Muscle of leg (tissue), 16 donors: ENCODE measurements around the gene TBC1D3. TPM values are rescaled to one million over a fixed set of nuclear protein-coding genes. Genes with fewer than 3 reads are reported as not detected.
"Not testable (repeated sequence)": the region's sequence is repeated elsewhere in the genome, so short reads cannot be mapped to it uniquely, and the experiment has no call there.

Experiments
- DNase-seq: peaks from one replicate; pipeline ENCODE4 v3.0.0; 2013
- H3K27ac ChIP-seq: one replicate; pipeline ENCODE4 v1.5.1; 2013; ENCODE audit warnings: mild to moderate bottlenecking, low read length, control low read depth
- H3K27me3 ChIP-seq: one replicate; pipeline ENCODE4 v1.6.1; 2013; ENCODE audit warnings: low read length; ENCODE audit not compliant: control insufficient read depth, insufficient read depth
- H3K36me3 ChIP-seq: one replicate; pipeline ENCODE4 v1.6.1; 2013; ENCODE audit warnings: low read length; ENCODE audit not compliant: control insufficient read depth, insufficient read depth
- H3K4me1 ChIP-seq: one replicate; pipeline ENCODE4 v1.6.1; 2013; ENCODE audit warnings: low read length; ENCODE audit not compliant: control insufficient read depth, insufficient read depth
- H3K4me3 ChIP-seq: one replicate; pipeline ENCODE4 v1.5.1; 2013; ENCODE audit warnings: low read length, control low read depth
- H3K9me3 ChIP-seq: replicated peaks from 2 replicates; pipeline ENCODE4 v1.6.1; 2013; ENCODE audit warnings: low read depth, low read length; ENCODE audit not compliant: control insufficient read depth
- WGBS: methylation state at CpG from one replicate; pipeline ENCODE4 v1.1.5; 2013; ENCODE audit warnings: missing lambda C conversion rate; ENCODE audit not compliant: insufficient coverage; 5-methylcytosine and 5-hydroxymethylcytosine counted together
- long read RNA-seq, 11 donors: transcript quantifications; one replicate each; lab custom pipeline, GENCODE V29; 2026
- polyA plus RNA-seq, 8 donors: library from polyadenylated mRNA; unstranded; fragments of 120-200 nt; gene quantifications; one replicate each; pipeline versions ENCODE4 v1.2.1 to v1.2.3, GENCODE V29; 2013; ENCODE audit warnings: inconsistent platforms in 1 of 8, low replicate concordance in 1 of 8; ENCODE audit not compliant: insufficient read length in 8 of 8, insufficient read depth in 1 of 8
- total RNA-seq: library from RNA; stranded (reverse); fragments of 120-200 nt; gene quantifications from one replicate; pipeline ENCODE4 v1.2.4, GENCODE V29; 2013

The TBC1D3 gene
- total RNA-seq (not detected), polyA plus RNA-seq (1 to 10 TPM in 3 of 8 donors, not detected in 5; 2.4 to 5.3 (median 3.7) TPM)
- long read RNA-seq, donor 1 = 0 reads
- long read RNA-seq, donor 2 = 0 reads
- long read RNA-seq, donor 3 = 0 reads
- long read RNA-seq, donor 4 = 0 reads
- long read RNA-seq, donor 5 = 0 reads
- long read RNA-seq, donor 6 = 0 reads
- long read RNA-seq, donor 7 = 0 reads
- long read RNA-seq, donor 8 = 0 reads
- long read RNA-seq, donor 9 = 0 reads
- long read RNA-seq, donor 10 = 0 reads
- long read RNA-seq, donor 11 = 0 reads

DNA sequence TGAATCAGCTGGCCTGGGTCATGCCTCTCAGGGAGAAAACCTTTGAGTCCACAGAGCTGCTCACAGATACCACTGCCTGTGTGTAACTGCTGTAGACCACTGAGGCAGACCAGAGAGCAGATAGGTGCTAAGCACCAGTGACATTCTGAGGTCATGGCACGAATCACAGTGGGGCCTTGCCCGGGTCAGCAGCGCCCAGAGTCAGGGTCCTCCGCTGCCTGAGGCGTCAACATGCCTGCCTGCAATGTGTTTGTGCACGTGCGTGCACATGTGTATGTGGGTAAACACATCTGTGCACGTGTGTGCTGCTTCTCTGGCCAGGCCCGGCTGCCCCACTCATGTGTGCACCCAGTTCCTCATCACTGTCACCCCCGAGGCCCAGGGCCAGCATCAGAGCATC, at the start of gene TBC1D3:
TSS of gene TBC1D3 (minus strand) at position 101 of the 400 bp plus-strand sequence. CDS start 1,526 bp downstream, outside the sequence.
- not testable (repeated sequence) for H3K4me1 ChIP-seq, H3K27me3 ChIP-seq, H3K4me3 ChIP-seq, DNase-seq, H3K36me3 ChIP-seq, H3K9me3 ChIP-seq, H3K27ac ChIP-seq
- WGBS = no CpG with 5 or more reads among the region's 10 CpGs

DNA sequence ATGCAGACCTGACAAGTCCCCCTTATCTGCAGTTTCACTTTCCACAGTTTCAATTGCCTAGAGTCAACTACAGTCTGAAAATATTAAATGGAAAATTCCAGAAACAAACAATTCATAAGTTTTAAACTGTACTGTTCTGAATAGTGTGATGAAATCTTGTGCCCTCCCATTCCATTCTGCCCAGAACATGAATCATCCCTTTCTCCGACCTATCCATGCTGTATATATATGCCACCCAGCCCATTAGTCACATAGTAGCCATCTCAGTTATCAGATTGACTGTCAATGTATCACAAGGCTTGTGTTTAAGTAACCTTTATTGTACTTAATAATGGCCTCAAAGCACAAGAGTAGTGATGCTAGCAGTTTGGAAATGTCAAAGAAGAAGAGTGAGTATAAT, 40.4 kb upstream of the TBC1D3 start:
- not testable (repeated sequence) for DNase-seq, H3K4me3 ChIP-seq, H3K9me3 ChIP-seq, H3K4me1 ChIP-seq, H3K27me3 ChIP-seq, H3K27ac ChIP-seq, H3K36me3 ChIP-seq
- WGBS = no CpG with 5 or more reads among the region's 1 CpG

- H3K36me3 ChIP-seq, H3K4me1 ChIP-seq, H3K27me3 ChIP-seq, H3K4me3 ChIP-seq, H3K9me3 ChIP-seq, DNase-seq, H3K27ac ChIP-seq: not testable (repeated sequence)
- whole genome bisulfite sequencing = no CpG with 5 or more reads among the region's 2 CpGs
These were observed 33.6 kb upstream of the TBC1D3 start for GRCh38 chr17:38225844-38226495.

- WGBS = no CpG with 5 or more reads among the region's 1 CpG
These were observed 28.5 kb upstream of the TBC1D3 start for GRCh38 chr17:38220867-38221266.

GRCh38 chr17:38200271-38200670, 7.9 kb upstream of the TBC1D3 start:
- H3K9me3 ChIP-seq, H3K27ac ChIP-seq, H3K4me3 ChIP-seq, H3K27me3 ChIP-seq, H3K4me1 ChIP-seq, H3K36me3 ChIP-seq, DNase-seq: not testable (repeated sequence)
- WGBS = no CpG with 5 or more reads among the region's 2 CpGs

More at GRCh38 chr17:38220867-38221266, 28.5 kb upstream of the TBC1D3 start:
- not testable (repeated sequence) for H3K4me3 ChIP-seq, DNase-seq, H3K4me1 ChIP-seq, H3K9me3 ChIP-seq, H3K27ac ChIP-seq, H3K27me3 ChIP-seq, H3K36me3 ChIP-seq

DNA sequence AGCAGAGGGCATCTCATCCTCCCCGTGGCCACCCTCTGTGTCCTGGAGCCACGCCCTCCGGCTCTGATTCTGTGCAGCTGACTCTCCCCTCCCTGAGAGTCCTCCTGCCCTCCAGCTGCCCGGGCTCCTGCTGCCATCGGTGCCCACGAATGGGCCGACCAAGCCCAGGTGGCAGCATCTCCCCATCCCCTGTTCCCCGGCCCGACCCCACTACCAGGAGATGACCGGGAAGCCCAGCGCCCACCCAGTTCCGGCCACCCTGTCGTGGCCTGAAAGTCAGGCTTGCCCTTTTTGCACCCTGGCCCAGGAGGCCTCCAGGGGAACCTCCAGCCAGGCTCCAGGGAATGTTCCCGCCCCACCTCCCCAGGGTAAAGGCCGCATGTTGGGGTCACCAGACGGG, 57.5 kb downstream of the TBC1D3 start:
- H3K4me3 ChIP-seq, H3K27me3 ChIP-seq, H3K36me3 ChIP-seq, H3K4me1 ChIP-seq, H3K9me3 ChIP-seq, DNase-seq, H3K27ac ChIP-seq: not testable (repeated sequence)
- no CpG with 5 or more reads among the region's 16 CpGs for WGBS

Other genes with a start within 250 kb of the TBC1D3 start
- gene TBC1D3L, start 203.5 kb downstream of the TBC1D3 start, total RNA-seq = 12.1 TPM
- 10 to 100 TPM in 5 of 8 donors, 1 to 10 TPM in 2, not detected in 1; 7.4 to 34.5 (median 18.6) TPM for gene TBC1D3L, start 203.5 kb downstream of the TBC1D3 start, polyA plus RNA-seq
- 0.27 TPM for gene TBC1D3D, start 188.6 kb downstream of the TBC1D3 start, total RNA-seq
- gene TBC1D3D, start 188.6 kb downstream of the TBC1D3 start, polyA plus RNA-seq = 1 to 10 TPM in 5 of 8 donors, under 1 TPM in 3; 0.66 to 5.0 (median 2.5) TPM
- not detected for gene TBC1D3C, start 123.9 kb downstream of the TBC1D3 start, total RNA-seq
- 1 to 10 TPM in 2 of 8 donors, under 1 TPM in 2, not detected in 4; 0.39 to 3.0 (median 1.7) TPM for gene TBC1D3C, start 123.9 kb downstream of the TBC1D3 start, polyA plus RNA-seq
- gene TBC1D3E, start 64.6 kb downstream of the TBC1D3 start, total RNA-seq = not detected
- 1 to 10 TPM in 1 of 8 donors, under 1 TPM in 1, not detected in 6; 0.28 to 4.4 TPM for gene TBC1D3E, start 64.6 kb downstream of the TBC1D3 start, polyA plus RNA-seq
- 45.3 TPM for gene MRPL45, start 104.6 kb upstream of the TBC1D3 start, total RNA-seq
- gene MRPL45, start 104.6 kb upstream of the TBC1D3 start, polyA plus RNA-seq = 10 to 100 TPM; 53.9 to 65.7 (median 58.1) TPM
- gene GPR179, start 151.4 kb upstream of the TBC1D3 start, total RNA-seq = 0.22 TPM
- under 1 TPM; 0.15 to 0.87 (median 0.29) TPM for gene GPR179, start 151.4 kb upstream of the TBC1D3 start, polyA plus RNA-seq
- gene SOCS7, start 159.3 kb upstream of the TBC1D3 start, total RNA-seq = 12.6 TPM
- gene SOCS7, start 159.3 kb upstream of the TBC1D3 start, polyA plus RNA-seq = 10 to 100 TPM; 12.4 to 18.6 (median 16.8) TPM
- gene ARHGAP23, start 235.9 kb upstream of the TBC1D3 start, total RNA-seq = 17.1 TPM
- 10 to 100 TPM; 29.3 to 44.2 (median 37.6) TPM for gene ARHGAP23, start 235.9 kb upstream of the TBC1D3 start, polyA plus RNA-seq